ENCODE measurements around the gene CYBC1. TPM values are rescaled to one million over a fixed set of nuclear protein-coding genes. Genes with fewer than 3 reads are reported as not detected.

Gene CYBC1
- 107 and 131 TPM in 2 replicates for total RNA-seq (2014; rRNA removed; shearing (Covaris generic); ENCODE audit: low replicate concordance)

DNA sequence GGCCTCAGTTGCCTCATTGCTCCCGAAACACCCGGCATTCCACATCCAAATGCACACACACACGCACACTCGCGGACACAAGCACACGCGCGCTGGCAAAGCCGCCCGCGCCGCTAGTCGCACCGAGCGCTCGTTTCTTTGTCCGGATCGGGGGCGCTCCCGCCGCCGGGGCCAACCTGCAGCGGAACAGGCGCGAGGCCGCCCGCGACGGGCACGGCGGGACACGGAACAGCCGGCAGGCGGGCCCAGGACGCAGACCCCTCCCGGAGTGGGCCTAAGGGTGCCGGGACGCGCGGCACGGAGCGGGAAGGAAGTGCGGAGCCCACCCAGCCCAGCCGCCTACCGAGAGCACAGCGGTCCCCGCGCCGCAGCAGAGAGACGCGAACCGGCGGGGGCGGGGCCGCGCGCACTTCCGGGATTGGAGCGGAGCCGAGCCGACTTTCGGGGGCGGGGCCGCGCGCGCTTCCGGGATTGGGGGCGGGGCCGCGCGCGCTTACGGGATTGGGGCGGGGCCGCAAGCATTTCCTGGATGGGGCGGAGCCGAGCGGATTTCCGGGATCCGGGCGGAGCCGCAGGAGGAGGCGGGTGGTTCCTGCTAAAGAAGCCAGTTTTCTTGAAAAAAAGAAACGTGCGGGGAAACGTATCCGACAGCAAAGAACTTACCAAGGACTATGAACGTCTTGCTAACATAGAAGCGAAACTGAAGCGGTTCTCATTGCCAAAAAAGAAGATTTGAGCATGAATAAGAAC lies at the start of gene CYBC1:
CYBC1 (minus strand) TSS at position 396 of the 750 bp plus-strand sequence. CDS start 1,498 bp downstream, outside the sequence.
- in situ Hi-C loops (cut with HindIII; ENCODE audit: low pct_unique_long_range_greater_than_20kb, low sequenced_read_pairs) = no loop called here
- peak; percentile 75 for DNase-seq (ENCODE audit: low read depth)

DNA sequence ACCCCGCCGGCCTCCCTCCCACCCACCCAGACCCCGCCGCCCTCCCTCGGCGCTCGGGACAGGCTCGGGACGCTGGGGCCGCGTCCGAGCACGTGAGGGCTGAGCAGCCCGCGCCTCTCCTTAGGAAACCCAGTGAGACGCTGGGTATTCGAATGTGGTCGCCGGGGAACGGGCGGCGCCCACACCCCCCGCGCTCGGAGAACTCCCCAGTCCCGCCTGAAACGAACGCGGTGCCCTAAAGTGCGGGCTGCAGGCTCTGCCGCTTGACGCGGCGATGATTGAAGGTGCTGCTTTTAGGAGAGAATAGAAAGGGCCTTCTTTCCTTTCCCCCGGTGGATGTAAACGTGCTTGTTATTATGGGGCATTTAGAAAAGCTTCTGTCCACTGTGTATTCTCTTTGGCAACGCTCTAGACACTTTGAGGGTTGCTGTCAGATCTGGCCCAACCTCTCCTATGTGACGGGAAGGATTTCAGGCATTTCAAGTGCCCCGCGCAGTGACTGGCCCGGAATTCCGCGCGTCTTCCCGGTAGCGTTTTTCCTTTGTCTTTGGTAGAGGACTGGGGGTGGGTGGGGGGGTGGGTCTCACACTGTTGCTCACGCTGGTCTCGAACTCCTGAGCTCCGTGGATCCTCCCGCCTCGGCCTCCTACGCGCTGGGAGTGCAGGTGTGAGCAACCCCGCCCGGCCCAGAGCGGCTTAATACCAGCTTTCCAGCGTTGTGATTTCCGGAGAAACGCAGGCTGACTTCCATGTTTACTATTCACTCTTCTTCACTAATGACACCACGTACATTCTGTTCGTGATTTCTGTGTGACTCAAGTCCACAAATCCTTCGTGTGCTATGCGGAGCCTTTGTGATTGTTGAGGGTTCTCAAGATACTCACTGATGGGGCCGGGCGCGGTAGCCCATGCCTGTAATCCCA lies 47.2 kb upstream of the CYBC1 start:
- peak; percentile 58 for DNase-seq (ENCODE audit: low read depth)
- in situ Hi-C loops (cut with HindIII; ENCODE audit: low pct_unique_long_range_greater_than_20kb, low sequenced_read_pairs) = no loop called here

DNA sequence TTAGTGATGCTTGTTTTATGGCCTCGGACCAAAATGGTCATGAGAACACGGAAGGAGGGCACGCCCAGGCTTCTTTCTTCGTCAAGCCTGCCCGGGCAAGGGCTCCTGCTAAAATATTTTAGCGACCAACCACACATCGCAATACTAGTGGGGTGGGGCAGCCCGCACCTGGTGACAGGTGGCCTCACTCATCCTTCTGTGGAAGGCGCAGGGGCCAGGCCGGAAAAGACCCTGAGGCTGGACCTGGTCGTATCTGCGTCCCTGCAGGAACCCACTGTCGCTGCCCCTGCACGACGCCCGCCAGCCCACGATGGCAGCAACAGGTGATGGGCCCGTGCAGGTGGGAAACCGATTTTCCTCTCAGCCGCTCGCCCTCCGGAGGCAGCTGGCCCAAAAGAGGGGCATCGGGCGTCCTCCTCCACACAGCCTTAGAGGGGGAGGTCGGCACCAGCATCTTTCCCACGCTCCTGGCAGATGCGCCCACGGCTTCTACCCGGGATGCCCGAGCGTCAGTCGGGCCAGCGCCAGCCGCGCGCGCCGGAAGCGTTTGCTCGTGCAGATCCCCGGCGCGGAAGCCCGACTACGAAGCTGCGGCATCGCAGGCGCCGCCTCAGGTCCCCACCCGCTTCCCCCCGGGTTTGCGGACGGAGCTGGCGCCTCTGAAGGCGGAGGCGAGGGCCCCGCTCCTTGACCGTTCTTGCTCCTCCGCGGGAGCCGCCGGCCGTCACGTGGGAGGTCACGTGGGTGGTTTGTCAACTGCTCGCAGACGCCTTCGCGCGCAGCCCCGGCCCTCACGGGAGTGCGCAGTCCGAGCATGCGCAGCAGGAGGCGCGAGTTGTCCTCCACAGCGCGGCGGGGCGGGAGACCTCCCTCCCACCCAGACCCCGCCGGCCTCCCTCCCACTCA lies 46.2 kb upstream of the CYBC1 start:
- in situ Hi-C loops (cut with HindIII; ENCODE audit: low pct_unique_long_range_greater_than_20kb, low sequenced_read_pairs) = no loop called here
- peak; percentile 88 for DNase-seq (ENCODE audit: low read depth)

DNA sequence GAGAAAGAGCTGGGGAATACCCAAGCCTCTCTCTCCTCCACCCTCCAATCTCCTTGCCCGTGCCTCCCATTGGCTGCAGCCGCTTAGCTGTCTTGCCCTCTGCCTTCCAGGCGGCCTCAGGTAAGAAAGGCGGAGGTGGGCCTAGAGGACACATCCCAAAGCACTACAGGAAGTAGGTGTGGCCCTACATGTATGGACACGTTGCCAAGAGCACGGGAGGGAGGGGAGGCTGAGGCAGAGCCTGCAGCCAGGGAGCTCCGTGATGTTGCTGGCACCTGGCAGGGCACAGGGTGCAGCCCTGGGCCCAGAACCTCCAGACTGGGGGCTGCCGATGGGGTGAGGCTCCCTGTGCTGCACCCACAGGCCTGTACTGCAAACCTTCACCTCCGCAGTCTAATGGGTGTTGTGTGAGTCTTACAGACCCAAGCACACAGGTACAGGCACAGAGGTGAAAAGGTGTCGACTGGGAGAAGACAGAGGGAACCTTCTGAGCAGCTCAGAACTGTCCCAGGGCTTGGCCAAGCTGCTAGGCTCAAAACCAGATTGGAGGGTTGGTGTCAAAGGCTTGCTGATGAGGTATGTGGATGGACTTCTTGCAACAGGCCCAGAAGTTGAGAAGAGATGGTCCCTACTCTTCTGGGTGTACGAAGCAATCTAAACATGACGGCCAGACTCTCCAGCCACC lies 45.4 kb upstream of the CYBC1 start:
- DNase-seq (ENCODE audit: low read depth) = peak; percentile 62
- in situ Hi-C loops (cut with HindIII; ENCODE audit: low pct_unique_long_range_greater_than_20kb, low sequenced_read_pairs) = no loop called here

DNA sequence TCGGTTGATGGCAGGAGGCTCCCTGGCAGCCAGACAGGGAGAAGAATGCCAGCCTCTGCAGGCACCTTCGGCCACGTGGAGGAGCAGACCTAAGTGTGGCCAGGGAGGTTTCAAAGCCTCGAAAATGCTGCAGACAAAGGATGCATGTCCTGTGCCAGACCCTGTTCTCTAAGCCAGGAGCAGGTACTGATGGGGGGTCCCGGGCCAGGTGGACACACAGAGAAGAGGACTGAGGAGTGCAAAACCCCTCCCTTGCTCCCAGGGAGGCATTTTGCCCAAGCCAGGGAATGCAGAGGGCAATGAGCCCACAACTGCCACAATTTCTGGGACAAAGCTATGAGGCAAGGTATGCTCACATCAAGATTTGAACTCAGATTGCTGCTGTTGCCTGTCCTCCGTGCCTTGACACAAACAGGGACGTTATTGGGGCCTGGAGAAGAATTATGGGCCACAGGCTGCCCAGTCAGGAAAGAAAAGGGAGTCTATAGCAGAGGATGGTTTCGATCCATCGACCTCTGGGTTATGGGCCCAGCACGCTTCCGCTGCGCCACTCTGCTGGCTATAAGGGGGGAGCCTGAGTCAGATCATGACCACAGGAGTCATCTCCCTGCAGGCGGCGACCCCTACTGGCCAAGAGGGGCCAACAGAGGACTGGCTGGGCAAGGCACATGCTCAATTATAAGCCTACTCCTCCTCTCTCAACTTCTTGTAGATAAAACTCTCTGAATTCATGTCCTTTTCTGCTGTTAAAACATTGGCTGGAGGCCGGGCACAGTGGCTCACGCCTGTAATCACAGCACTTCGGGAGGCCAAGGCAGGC lies 43.9 kb upstream of the CYBC1 start:
- in situ Hi-C loops (cut with HindIII; ENCODE audit: low pct_unique_long_range_greater_than_20kb, low sequenced_read_pairs) = no loop called here

DNA sequence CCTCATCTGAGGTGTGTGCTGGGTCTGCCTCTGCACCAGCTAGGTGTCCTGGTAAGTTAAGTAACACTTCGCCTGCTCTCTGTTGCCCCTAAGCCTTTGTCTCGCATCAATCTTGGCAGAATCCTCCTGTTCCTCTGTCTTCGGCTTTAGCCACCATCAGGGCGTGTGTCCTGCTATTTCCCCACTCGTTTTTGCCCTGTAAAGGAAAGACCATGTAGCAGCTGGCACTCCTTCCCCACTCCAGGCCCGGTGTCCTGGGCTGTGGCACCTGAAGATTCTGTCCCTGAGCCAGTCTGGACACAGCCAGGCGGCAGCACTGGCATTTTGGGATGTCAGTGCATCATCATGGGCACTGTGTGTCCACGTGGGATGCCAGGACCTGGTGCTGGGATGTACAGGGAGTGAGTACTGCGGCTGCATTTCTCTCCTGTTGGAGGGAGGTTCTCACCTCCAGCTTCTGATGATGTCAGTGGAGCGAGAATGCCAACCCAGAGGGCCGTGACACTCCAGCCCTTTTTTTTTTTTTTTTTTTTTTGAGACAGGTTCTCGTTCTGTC lies 42.8 kb upstream of the CYBC1 start:
- in situ Hi-C loops (cut with HindIII; ENCODE audit: low pct_unique_long_range_greater_than_20kb, low sequenced_read_pairs) = no loop called here
- DNase-seq (ENCODE audit: low read depth) = peak; percentile 39

More for the DNA sequence above, 43.9 kb upstream of the CYBC1 start:
- DNase-seq (ENCODE audit: low read depth) = peak; percentile 97

DNA sequence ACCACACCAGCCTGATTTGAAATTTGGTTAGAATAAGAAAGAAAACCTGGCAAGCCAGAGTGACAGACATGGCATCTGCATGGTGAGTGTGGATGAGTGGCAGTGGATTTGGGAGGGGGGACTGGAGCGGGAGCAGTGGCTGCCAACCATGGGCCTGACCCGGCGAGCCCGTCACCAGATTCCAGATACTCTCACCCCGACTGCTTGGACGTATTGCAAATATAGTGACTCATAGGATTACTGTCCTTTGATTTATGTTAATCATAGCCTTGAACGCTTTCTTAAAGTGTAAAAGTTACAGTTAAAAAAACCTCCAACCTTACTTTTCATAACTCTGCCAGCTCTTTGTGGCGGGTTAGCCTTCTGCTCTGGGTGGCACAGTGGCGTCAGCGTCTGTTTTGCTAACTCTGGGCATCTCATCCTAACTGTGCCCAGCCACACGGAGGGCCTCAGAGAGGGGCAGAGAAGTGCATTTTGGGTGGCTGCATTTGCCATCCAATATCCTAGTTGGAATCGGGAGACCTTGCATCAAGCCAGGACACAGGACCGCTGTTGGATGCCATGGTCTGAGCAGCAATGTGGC lies 42.2 kb upstream of the CYBC1 start:
- DNase-seq (ENCODE audit: low read depth) = peak; percentile 30
- in situ Hi-C loops (cut with HindIII; ENCODE audit: low pct_unique_long_range_greater_than_20kb, low sequenced_read_pairs) = no loop called here

DNA sequence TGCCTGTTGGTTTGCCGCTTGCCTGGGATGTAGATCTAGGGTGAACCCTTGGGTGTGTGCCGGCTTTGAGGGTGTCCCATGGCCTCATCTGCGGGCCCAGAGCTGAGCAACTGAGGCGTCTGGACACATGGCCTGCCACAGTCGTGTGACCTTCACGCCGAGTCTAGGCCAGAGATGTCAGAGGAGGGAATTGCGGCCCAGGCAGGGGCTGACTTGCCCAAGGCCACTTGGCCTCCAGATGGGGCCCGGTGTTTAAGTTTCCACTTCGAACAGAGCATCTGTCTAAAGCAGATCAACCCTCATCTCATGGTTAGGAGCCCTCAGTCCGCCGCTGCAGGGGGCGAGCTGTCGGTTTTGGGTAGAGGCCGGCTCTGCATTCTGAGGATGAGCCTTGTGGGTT lies 41.0 kb upstream of the CYBC1 start:
- in situ Hi-C loops (cut with HindIII; ENCODE audit: low pct_unique_long_range_greater_than_20kb, low sequenced_read_pairs) = no loop called here
- no peak for DNase-seq (ENCODE audit: low read depth)

DNA sequence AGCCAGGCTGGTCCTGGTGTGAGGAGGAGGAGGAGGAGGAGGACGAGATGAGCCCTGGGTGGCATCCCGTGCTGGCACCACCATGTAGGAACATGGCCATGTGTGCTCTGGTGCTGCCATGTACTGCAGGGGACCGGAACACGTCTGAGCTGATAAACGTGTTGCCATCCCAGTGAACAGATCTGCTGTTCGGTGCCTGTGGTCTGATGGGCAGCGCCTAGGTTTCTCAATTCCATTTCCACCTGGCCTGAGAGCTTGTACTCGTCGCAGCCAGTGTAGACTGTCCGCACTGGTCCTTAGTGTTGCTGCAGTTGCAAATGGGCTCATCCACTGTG lies 40.6 kb upstream of the CYBC1 start:
- in situ Hi-C loops (cut with HindIII; ENCODE audit: low pct_unique_long_range_greater_than_20kb, low sequenced_read_pairs) = no loop called here
- DNase-seq (ENCODE audit: low read depth) = no peak

DNA sequence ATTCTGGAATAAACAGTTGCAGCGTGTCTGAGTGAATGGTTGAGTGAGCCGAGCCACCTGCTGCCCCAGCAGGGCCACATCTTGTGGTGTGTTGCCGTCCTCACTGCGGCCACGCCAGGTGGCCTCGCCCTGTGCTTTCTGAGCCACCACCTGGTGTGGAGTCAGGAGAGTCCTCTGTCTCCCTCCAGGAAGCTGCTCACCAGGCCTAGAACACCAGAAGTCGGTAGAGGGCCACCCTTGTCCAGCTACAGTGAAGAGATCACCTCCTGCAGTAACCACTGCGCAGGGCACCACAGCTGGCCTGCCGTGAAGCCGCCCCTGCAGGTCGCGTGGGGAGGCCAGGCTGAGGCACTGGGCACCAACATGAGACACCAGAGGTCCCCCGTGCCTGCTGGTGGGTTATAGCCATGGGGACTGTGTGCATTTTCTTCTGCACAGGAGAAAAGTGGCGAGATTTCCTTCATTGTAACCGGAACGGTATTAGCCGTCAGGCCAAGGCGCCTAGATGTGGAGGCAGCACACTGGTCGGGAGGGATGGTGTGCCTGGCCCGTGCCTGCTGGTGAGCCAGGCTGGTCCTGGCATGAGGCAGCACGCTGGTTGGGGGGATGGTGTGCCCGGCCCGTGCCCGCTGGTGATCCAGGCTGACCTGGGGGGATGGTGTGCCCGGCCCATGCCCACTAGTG lies 40.1 kb upstream of the CYBC1 start:
- no peak for DNase-seq (ENCODE audit: low read depth)
- in situ Hi-C loops (cut with HindIII; ENCODE audit: low pct_unique_long_range_greater_than_20kb, low sequenced_read_pairs) = no loop called here

DNA sequence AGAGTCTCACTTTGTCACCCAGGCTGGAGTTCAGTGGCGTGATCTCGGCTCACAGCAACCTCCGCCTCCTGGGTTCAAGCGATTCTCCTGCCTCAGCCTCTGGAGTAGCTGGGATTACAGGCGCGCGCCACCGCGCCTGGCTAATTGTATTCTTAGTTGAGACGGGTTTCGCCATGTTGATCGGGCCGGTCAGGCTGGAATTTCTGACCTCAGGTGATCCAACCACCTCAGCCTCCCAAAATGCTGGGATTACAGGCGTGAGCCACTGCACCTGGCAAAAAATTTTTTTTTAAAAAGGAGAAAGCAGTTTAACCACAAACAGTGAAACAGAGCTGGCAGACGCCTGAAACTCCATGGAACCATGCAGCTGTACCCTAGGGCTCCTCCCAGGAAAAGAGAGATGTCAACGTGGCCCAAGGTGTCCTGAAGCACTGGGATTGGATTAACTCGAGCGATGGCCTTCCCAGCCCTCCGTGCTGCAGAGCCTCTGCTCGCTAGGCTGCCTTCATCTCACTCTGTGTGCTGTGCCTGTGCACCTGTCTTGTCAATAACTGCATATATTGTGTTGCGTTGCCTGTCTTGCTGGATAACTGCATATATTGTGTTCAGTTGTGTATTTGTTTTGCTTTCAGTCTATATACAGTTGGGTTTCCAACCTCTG lies 39.4 kb upstream of the CYBC1 start:
- no peak for DNase-seq (ENCODE audit: low read depth)
- in situ Hi-C loops (cut with HindIII; ENCODE audit: low pct_unique_long_range_greater_than_20kb, low sequenced_read_pairs) = no loop called here

DNA sequence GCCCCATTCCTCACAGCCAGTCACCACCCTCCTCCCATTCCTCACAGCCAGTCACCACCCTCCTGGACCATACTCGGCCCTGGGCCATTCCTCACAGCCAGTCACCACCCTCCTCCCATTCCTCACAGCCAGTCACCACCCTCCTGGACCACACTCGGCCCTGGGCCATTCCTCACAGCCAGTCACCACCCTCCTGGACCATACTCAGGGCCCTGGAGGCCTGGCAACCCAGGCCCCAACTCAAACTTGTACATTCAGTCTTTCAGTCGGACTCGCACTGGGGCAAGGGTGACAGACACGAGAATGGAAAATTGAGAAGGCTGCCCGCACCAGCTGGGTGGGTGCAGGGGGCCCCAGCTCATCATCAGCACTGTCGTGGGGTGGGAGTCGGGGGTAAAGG lies 38.6 kb upstream of the CYBC1 start:
- in situ Hi-C loops (cut with HindIII; ENCODE audit: low pct_unique_long_range_greater_than_20kb, low sequenced_read_pairs) = no loop called here
- no peak for DNase-seq (ENCODE audit: low read depth)

DNA sequence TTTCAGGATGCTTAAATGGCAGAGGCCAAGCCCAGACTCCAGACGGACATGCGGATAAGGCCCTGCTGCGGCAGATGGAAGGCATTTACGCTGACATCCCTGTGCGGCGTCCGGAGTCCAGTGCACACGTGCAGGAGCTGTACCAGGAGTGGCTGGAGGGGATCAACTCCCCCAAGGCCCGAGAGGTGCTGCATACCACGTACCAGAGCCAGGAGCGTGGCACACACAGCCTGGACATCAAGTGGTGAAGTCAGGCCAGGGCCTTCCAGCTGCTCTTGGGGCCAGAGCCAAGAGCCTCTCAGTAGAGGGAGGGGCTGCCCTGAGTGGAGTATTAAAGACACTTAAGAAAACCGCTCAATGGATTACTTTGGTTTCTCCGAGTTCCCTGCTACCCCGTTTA lies 37.4 kb upstream of the CYBC1 start:
- in situ Hi-C loops (cut with HindIII; ENCODE audit: low pct_unique_long_range_greater_than_20kb, low sequenced_read_pairs) = no loop called here
- no peak for DNase-seq (ENCODE audit: low read depth)

DNA sequence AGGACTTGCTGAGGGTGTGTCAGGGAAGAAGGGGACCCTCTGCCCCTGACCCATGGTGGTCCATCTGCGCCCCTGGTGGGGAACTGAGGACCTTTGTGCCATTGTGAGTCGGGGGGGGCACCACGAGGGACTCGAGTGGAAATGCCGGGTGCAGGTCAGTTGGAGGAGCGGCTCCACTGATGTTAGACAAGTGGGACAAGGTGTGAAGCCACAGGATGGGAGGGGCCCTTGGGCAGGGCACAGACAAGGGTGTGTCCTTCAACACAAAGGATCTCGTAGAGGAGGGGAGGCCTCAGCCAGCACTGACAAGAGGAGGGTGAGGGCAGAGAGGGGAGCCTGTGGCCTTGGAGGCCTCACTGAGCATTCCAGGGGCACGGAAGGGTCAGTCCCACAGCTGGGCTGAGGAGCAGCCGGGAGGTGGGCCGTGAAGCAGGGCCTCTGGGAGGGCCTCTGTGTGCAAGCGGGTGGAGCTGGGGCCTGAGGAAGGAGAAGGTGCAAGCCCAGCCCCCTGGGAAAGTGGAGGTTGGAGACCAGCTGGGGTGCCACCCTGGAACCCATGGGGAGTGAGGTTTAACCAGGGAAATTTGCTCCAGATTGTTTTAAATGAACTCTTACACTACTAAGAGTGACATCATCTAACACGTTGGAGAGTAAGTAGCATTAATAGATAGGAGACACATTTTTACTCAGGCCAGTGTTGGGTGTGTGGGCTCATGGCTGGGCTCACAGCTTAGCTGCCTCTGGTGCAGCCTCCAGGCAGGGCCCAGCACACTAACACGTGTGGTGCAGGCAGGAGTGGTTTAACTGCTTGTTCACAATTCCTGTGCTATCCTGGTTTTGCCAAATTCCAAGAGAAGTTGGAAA lies 35.9 kb upstream of the CYBC1 start:
- in situ Hi-C loops (cut with HindIII; ENCODE audit: low pct_unique_long_range_greater_than_20kb, low sequenced_read_pairs) = no loop called here
- no peak for DNase-seq (ENCODE audit: low read depth)

DNA sequence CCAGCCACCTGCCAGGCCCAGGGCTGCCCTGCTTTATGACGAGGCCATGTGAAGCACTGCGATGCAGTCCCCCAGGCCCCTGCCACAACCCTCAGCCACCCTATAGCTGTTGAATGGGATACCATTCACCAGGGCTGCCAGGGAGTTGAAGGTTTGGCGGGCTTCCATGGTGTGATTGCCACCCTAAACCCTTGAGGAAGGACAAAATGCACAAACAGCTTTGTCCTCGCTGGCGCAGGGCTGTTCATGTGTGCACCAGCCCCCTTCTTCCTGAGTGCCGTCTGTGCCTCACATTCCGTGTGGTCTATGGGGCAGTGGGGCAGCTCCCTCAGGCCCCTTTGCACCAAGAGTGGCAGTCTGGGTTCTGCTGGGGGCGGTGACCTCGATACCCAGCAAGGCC lies 33.3 kb upstream of the CYBC1 start:
- DNase-seq (ENCODE audit: low read depth) = no peak
- in situ Hi-C loops (cut with HindIII; ENCODE audit: low pct_unique_long_range_greater_than_20kb, low sequenced_read_pairs) = no loop called here

All from Caki2 (cell line).